Testis (tissue), 3 donors: ENCODE data around the gene ARHGEF7. TPM values are rescaled to one million over a fixed set of nuclear protein-coding genes. Genes with fewer than 3 reads are reported as not detected.

Source experiments
- DNase-seq: peaks from one replicate; pipeline ENCODE4 v3.0.0-alpha.2; 2019
- H3K27ac ChIP-seq, 2 donors: fragments of 200-600 bp; sonication (generic); one replicate each; pipeline ENCODE4 v1.5.1; 2019
- H3K27me3 ChIP-seq: fragments of 200-600 bp; sonication (generic); one replicate; pipeline ENCODE4 v1.5.1; 2019
- H3K36me3 ChIP-seq: fragments of 200-600 bp; sonication (generic); one replicate; pipeline ENCODE4 v1.5.1; 2017; ENCODE audit warnings: low read depth; ENCODE audit errors: missing control alignments
- H3K4me1 ChIP-seq: fragments of 200-600 bp; sonication (generic); one replicate; pipeline ENCODE4 v1.5.1; 2019
- H3K4me3 ChIP-seq, 2 donors: fragments of 200-600 bp; sonication (generic); one replicate each; pipeline ENCODE4 v1.5.1; 2017 to 2019
- H3K9me3 ChIP-seq: fragments of 200-600 bp; sonication (generic); one replicate; pipeline ENCODE4 v1.5.1; 2017
- CTCF ChIP-seq, 3 experiments: fragments of 450-650 bp in 2 of 3; fragments of 200-600 bp in 1 of 3; sonication (generic) in 1 of 3; IDR thresholded peaks; one replicate each; pipeline ENCODE4 v1.5.1; 2016 to 2019; ENCODE audit warnings: antibody characterized with exemption in 3 of 3, mild to moderate bottlenecking in 2 of 3, moderate library complexity in 1 of 3
- POLR2A ChIP-seq: fragments of 450-650 bp; IDR thresholded peaks from one replicate; pipeline ENCODE4 v1.6.1; 2017; ENCODE audit warnings: antibody characterized with exemption, mild to moderate bottlenecking, moderate library complexity
- WGBS, 2 donors: methylation state at CpG; one replicate each; pipeline ENCODE4 v1.1.5; 2018; 5-methylcytosine and 5-hydroxymethylcytosine counted together
- intact Hi-C: fragments of 100-400 bp; cut with DNase I; formaldehyde crosslinking; loops from one replicate; pipeline ENCODE4 v1.15.1; 2023; ENCODE audit warnings: low total_unique reads
- polyA plus RNA-seq: library from polyadenylated mRNA; stranded (reverse); fragments of 350-450 nt; fragmentation: Illumina TruSeq; extraction: RNeasy Lipid Tissue Mini Kit (QIAGEN cat#74804); gene quantifications from one replicate; pipeline ENCODE4 v1.2.3, GENCODE V29; 2014; ENCODE audit warnings: low read depth, low replicate concordance; ENCODE audit not compliant: insufficient read depth
- total RNA-seq, 2 donors: library from RNA; depleted of rRNA; stranded (reverse); fragments of >200 nt; gene quantifications; one replicate each; pipeline ENCODE4 v1.2.3, GENCODE V29; 2016

Gene ARHGEF7
- total and polyA plus RNA-seq, 3 donors from 2014 or later: 73.6 to 136 (median 118) TPM

GRCh38 chr13:111132948-111133347 lies 17.8 kb downstream of the ARHGEF7 start:
- no peak for DNase-seq
- WGBS, 2 donors: 85 to 86% methylated on average over 7 of the region's 7 CpGs

GRCh38 chr13:111139452-111139851 lies 24.3 kb downstream of the ARHGEF7 start:
- H3K27ac ChIP-seq: no peak overlapping the region
- no peaks in the 10 kb centered on the region for H3K27me3 ChIP-seq
- WGBS, 2 donors: 91 to 94% methylated on average over 7 to 9 of the region's 9 CpGs
- no peaks in the 10 kb centered on the region for H3K9me3 ChIP-seq
- intact Hi-C loops: no loop called here
- TF ChIP-seq POLR2A (no peak), CTCF (IDR thresholded peaks at IDR 0.05) (no peak)
- H3K4me3 ChIP-seq: no peak overlapping the region
- H3K4me1 ChIP-seq: no peaks in the 10 kb centered on the region
- no peak for DNase-seq
- no peaks in the 10 kb centered on the region for H3K36me3 ChIP-seq

More at GRCh38 chr13:111132948-111133347, 17.8 kb downstream of the ARHGEF7 start:
- Histone ChIP-seq H3K27me3 (no peaks in the 10 kb centered on the region), H3K36me3 (no peaks in the 10 kb centered on the region), H3K27ac (no peak overlapping the region), H3K4me1 (no peaks in the 10 kb centered on the region), H3K4me3 (no peak overlapping the region), H3K9me3 (no peaks in the 10 kb centered on the region)
- no peak for TF ChIP-seq CTCF (IDR thresholded peaks at IDR 0.05)
- TF ChIP-seq POLR2A: no peak
- intact Hi-C loops: no loop called here

- TF ChIP-seq CTCF (IDR thresholded peaks at IDR 0.05) (no peak), POLR2A (no peak)
- H3K27ac ChIP-seq: no peak overlapping the region
- H3K9me3 ChIP-seq: no peaks in the 10 kb centered on the region
- no peaks in the 10 kb centered on the region for H3K36me3 ChIP-seq
- WGBS, 2 donors: 91 to 92% methylated on average over 9 of the region's 9 CpGs
- no peaks in the 10 kb centered on the region for H3K4me1 ChIP-seq
- no peak overlapping the region for H3K4me3 ChIP-seq
- intact Hi-C loops: no loop called here
- no peaks in the 10 kb centered on the region for H3K27me3 ChIP-seq
- DNase-seq: no peak
Observed at GRCh38 chr13:111139873-111140561, 24.9 kb downstream of the ARHGEF7 start.

- H3K36me3 ChIP-seq: no peaks in the 10 kb centered on the region
- no peak for TF ChIP-seq CTCF (IDR thresholded peaks at IDR 0.05)
- no peak for TF ChIP-seq POLR2A
- no peaks in the 10 kb centered on the region for H3K27me3 ChIP-seq
- H3K4me1 ChIP-seq: no peaks in the 10 kb centered on the region
- no peak overlapping the region for H3K27ac ChIP-seq
- H3K9me3 ChIP-seq: no peaks in the 10 kb centered on the region
- intact Hi-C loops: no loop called here
- 91% methylated on average over 6 of the region's 6 CpGs for WGBS, 2 donors
- no peak for DNase-seq
- no peak overlapping the region for H3K4me3 ChIP-seq
Observed at GRCh38 chr13:111140562-111141105, 25.5 kb downstream of the ARHGEF7 start.

GRCh38 chr13:111142472-111142871 lies 27.4 kb downstream of the ARHGEF7 start:
- Histone ChIP-seq H3K4me3 (no peak overlapping the region), H3K36me3 (no peaks in the 10 kb centered on the region), H3K27ac (no peak overlapping the region), H3K27me3 (no peaks in the 10 kb centered on the region), H3K9me3 (no peaks in the 10 kb centered on the region), H3K4me1 (no peaks in the 10 kb centered on the region)
- no peak for DNase-seq
- intact Hi-C loops: no loop called here
- no peak for TF ChIP-seq POLR2A
- no peak for TF ChIP-seq CTCF (IDR thresholded peaks at IDR 0.05)
- 78 to 100% methylated on average over 1 of the region's 1 CpG for WGBS, 2 donors
